MM.1S (cell line): Measurements from ENCODE around the gene PAX6.

Experiments used
- DNase-seq: peaks from one replicate; pipeline ENCODE4 v3.0.0-alpha.2; 2015
- H2AFZ ChIP-seq: fragments of 300-600 bp; sonication (generic); 2 replicates; pipeline ENCODE4 v1.6.0; 2016; ENCODE audit warnings: antibody characterized with exemption, low read length
- H3F3A ChIP-seq: fragments of 300-600 bp; sonication (generic); 2 replicates; pipeline ENCODE4 v1.6.1; 2016; ENCODE audit warnings: mild to moderate bottlenecking, antibody characterized with exemption, low read length, moderate library complexity, mixed read lengths; ENCODE audit not compliant: insufficient read depth
- H3K27ac ChIP-seq: fragments of 300-600 bp; sonication (generic); 2 replicates; pipeline ENCODE4 v1.5.1; 2016; ENCODE audit warnings: mild to moderate bottlenecking, low read length
- H3K27me3 ChIP-seq: fragments of 300-600 bp; sonication (generic); replicated peaks from 2 replicates; pipeline ENCODE4 v1.6.0; 2016; ENCODE audit warnings: low read length; ENCODE audit not compliant: insufficient read depth
- H3K36me3 ChIP-seq: fragments of 300-600 bp; sonication (generic); replicated peaks from 2 replicates; pipeline ENCODE4 v1.6.1; 2016; ENCODE audit warnings: mild to moderate bottlenecking, low read length, mixed read lengths; ENCODE audit not compliant: insufficient read depth
- H3K4me1 ChIP-seq: fragments of 300-600 bp; sonication (generic); 2 replicates; pipeline ENCODE4 v1.6.1; 2016; ENCODE audit warnings: low read length, mixed read lengths
- H3K4me2 ChIP-seq: fragments of 300-600 bp; sonication (generic); 2 replicates; pipeline ENCODE4 v1.6.0; 2016; ENCODE audit warnings: low read depth, low read length
- H3K4me3 ChIP-seq: fragments of 300-600 bp; sonication (generic); 2 replicates; pipeline ENCODE4 v1.5.1; 2016; ENCODE audit warnings: low read length, mixed read lengths
- H3K79me2 ChIP-seq: fragments of 300-600 bp; sonication (generic); 2 replicates; pipeline ENCODE4 v1.6.1; 2016; ENCODE audit warnings: mixed run types, low read length, mixed read lengths
- H3K9ac ChIP-seq: fragments of 300-600 bp; sonication (generic); 2 replicates; pipeline ENCODE4 v1.6.1; 2016; ENCODE audit warnings: low read length, mixed read lengths
- H3K9me2 ChIP-seq: fragments of 300-600 bp; sonication (generic); replicated peaks from 2 replicates; pipeline ENCODE4 v1.6.1; 2016; ENCODE audit warnings: mild to moderate bottlenecking, low read length, mixed read lengths; ENCODE audit not compliant: insufficient read depth
- H3K9me3 ChIP-seq: fragments of 300-600 bp; sonication (generic); replicated peaks from 2 replicates; pipeline ENCODE4 v1.6.1; 2016; ENCODE audit warnings: mild to moderate bottlenecking, low read length, mixed read lengths; ENCODE audit not compliant: insufficient read depth
- H4K20me1 ChIP-seq: fragments of 300-600 bp; sonication (generic); 2 replicates; pipeline ENCODE4 v1.6.1; 2016; ENCODE audit warnings: mild to moderate bottlenecking, low read length, moderate library complexity, mixed read lengths; ENCODE audit not compliant: insufficient read depth
- CTCF ChIP-seq: fragments of 300-600 bp; sonication (generic); IDR thresholded peaks from 2 replicates; pipeline ENCODE4 v1.5.1; 2016; ENCODE audit warnings: antibody characterized with exemption, low read length, mixed read lengths
- EZH2 ChIP-seq: fragments of 300-600 bp; sonication (generic); optimal IDR thresholded peaks from 2 replicates; pipeline ENCODE3; 2017; ENCODE audit warnings: low read depth, mild to moderate bottlenecking, antibody characterized with exemption, low read length, mixed read lengths
- EZH2phosphoT487 ChIP-seq: fragments of 300-600 bp; sonication (generic); IDR thresholded peaks from 2 replicates; pipeline ENCODE4 v1.6.1; 2018; ENCODE audit warnings: antibody characterized with exemption, low read length

The PAX6 gene

GRCh38 chr11:31855466-31855865, 44.3 kb upstream of the PAX6 start:
- no peak overlapping the region for H2AFZ ChIP-seq
- no peaks in the 10 kb centered on the region for H3K36me3 ChIP-seq
- no peak overlapping the region for H3K4me2 ChIP-seq
- no peaks in the 10 kb centered on the region for H3K9me3 ChIP-seq
- H3F3A ChIP-seq, result no peaks in the 10 kb centered on the region
- no peak for DNase-seq
- TF ChIP-seq CTCF (no peak), EZH2phosphoT487 (no peak), EZH2 (no peak)
- no peaks in the 10 kb centered on the region for H3K79me2 ChIP-seq
- no peaks in the 10 kb centered on the region for H3K9me2 ChIP-seq
- no peaks in the 10 kb centered on the region for H4K20me1 ChIP-seq
- no peak overlapping the region for H3K9ac ChIP-seq
- H3K27me3 ChIP-seq, result no peaks in the 10 kb centered on the region
- H3K4me3 ChIP-seq, result no peak overlapping the region
- no peak overlapping the region for H3K27ac ChIP-seq
- no peaks in the 10 kb centered on the region for H3K4me1 ChIP-seq

DNA sequence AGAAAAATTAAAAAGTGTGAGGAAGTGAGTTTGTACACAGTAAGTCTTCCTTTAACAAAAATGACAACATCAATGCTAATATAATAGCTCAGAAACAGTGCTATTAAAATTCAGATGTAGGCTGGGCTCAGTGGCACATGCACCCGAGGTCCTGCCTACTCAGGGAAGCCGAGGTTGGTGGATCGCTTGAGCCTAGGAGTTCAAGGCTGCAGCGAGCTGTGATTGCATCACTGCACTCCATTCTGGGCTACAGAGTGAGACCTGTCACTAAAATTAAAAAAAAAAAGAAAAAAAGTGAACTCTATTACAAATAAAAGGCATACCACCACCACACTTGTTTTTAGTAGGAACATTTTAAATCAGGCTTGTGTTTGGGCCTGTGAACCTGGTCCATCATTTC, 39.2 kb upstream of the PAX6 start:
- H3K27me3 ChIP-seq, result no peaks in the 10 kb centered on the region
- TF ChIP-seq EZH2 (no peak), EZH2phosphoT487 (no peak), CTCF (no peak)
- no peaks in the 10 kb centered on the region for H4K20me1 ChIP-seq
- no peaks in the 10 kb centered on the region for H3K36me3 ChIP-seq
- H3K27ac ChIP-seq, result no peak overlapping the region
- no peaks in the 10 kb centered on the region for H3K79me2 ChIP-seq
- no peaks in the 10 kb centered on the region for H3K4me1 ChIP-seq
- H3K9ac ChIP-seq, result no peak overlapping the region
- no peak overlapping the region for H3K4me2 ChIP-seq
- H3F3A ChIP-seq, result no peaks in the 10 kb centered on the region
- H3K4me3 ChIP-seq, result no peak overlapping the region
- H3K9me2 ChIP-seq, result no peaks in the 10 kb centered on the region
- no peak overlapping the region for H2AFZ ChIP-seq
- DNase-seq, result no peak
- H3K9me3 ChIP-seq, result no peaks in the 10 kb centered on the region

- no peaks in the 10 kb centered on the region for H4K20me1 ChIP-seq
- H3K27ac ChIP-seq, result no peak overlapping the region
- no peaks in the 10 kb centered on the region for H3K27me3 ChIP-seq
- no peaks in the 10 kb centered on the region for H3K9me3 ChIP-seq
- H3K4me2 ChIP-seq, result no peak overlapping the region
- no peaks in the 10 kb centered on the region for H3K4me1 ChIP-seq
- no peaks in the 10 kb centered on the region for H3K79me2 ChIP-seq
- H3K36me3 ChIP-seq, result no peaks in the 10 kb centered on the region
- no peak overlapping the region for H3K4me3 ChIP-seq
- H3K9ac ChIP-seq, result no peak overlapping the region
- H2AFZ ChIP-seq, result no peak overlapping the region
- DNase-seq, result no peak
- H3K9me2 ChIP-seq, result no peaks in the 10 kb centered on the region
- H3F3A ChIP-seq, result no peaks in the 10 kb centered on the region
- TF ChIP-seq EZH2 (no peak), EZH2phosphoT487 (no peak), CTCF (no peak)
Observed at GRCh38 chr11:31847761-31848160, 36.6 kb upstream of the PAX6 start.

DNA sequence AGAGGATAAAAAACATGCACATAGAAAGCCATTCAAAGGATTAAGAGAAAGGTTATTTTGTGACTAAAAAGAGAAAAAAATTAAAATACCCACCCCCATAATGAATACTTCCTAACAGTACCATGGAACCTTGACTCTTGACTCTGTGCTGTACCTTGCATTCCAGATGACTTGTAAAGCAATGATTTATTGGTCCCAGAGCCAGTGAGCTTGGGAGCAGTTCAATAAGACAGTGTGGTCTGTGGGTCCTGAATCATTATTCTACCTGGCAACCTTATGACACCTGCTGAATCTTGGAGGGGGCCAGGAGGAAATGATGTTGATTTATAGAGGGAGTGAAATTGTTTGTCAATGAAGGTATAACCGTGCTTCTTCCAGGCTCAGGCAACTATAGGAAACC, 34.2 kb upstream of the PAX6 start:
- no peak overlapping the region for H3K4me2 ChIP-seq
- TF ChIP-seq EZH2phosphoT487 (no peak), CTCF (no peak), EZH2 (no peak)

More for the DNA sequence above, 34.2 kb upstream of the PAX6 start:
- Histone ChIP-seq H3K36me3 (no peaks in the 10 kb centered on the region), H4K20me1 (no peaks in the 10 kb centered on the region), H3K9ac (no peak overlapping the region), H2AFZ (no peak overlapping the region), H3K9me2 (no peaks in the 10 kb centered on the region), H3K79me2 (no peaks in the 10 kb centered on the region), H3K4me1 (no peaks in the 10 kb centered on the region), H3K27ac (no peak overlapping the region), H3K9me3 (no peaks in the 10 kb centered on the region), H3K27me3 (no peaks in the 10 kb centered on the region), H3K4me3 (no peak overlapping the region), H3F3A (no peaks in the 10 kb centered on the region)
- no peak for DNase-seq
